Activated naive CD8-positive, alpha-beta T cell treated with anti-CD3 and anti-CD28 coated beads, Interleukin-2, amount 50 U/mL, for 24 hours (primary cell): Measurements from ENCODE around the gene CFAP65.

Experiments
- ATAC-seq: fragments of 150-1000 bp; cut with Tn5 transposase; one replicate; pipeline ENCODE4 v1.10.0; 2021
- DNase-seq: peaks from one replicate; pipeline ENCODE4 v3.0.0; 2021
- H3K27ac Mint-ChIP-seq: one replicate; pipeline ENCODE4 v1.8.0; 2021; ENCODE audit warnings: mild to moderate bottlenecking, mixed read lengths
- H3K27me3 Mint-ChIP-seq: one replicate; pipeline ENCODE4 v1.8.0; 2021; ENCODE audit warnings: mixed read lengths
- H3K36me3 Mint-ChIP-seq: one replicate; pipeline ENCODE4 v1.8.0; 2021; ENCODE audit warnings: low read depth, mixed read lengths
- H3K4me1 Mint-ChIP-seq: one replicate; pipeline ENCODE4 v1.8.0; 2021; ENCODE audit warnings: mixed read lengths
- H3K4me3 Mint-ChIP-seq: one replicate; pipeline ENCODE4 v1.8.0; 2021; ENCODE audit warnings: mild to moderate bottlenecking, moderate library complexity, mixed read lengths
- H3K9me3 Mint-ChIP-seq: one replicate; pipeline ENCODE4 v1.8.0; 2021; ENCODE audit warnings: mixed read lengths

CFAP65 gene

GRCh38 chr2:218954541-218955300 is 86.6 kb downstream of the CFAP65 start:
- H3K27ac Mint-ChIP-seq, result no peak overlapping the region
- no peaks in the 10 kb centered on the region for H3K36me3 Mint-ChIP-seq
- H3K4me1 Mint-ChIP-seq, result peaks cover 3% of the 10 kb centered on the region
- no peaks in the 10 kb centered on the region for H3K9me3 Mint-ChIP-seq
- DNase-seq, result no peak
- no peak overlapping the region for H3K4me3 Mint-ChIP-seq
- H3K27me3 Mint-ChIP-seq, result peaks cover 51% of the 10 kb centered on the region
- ATAC-seq, result no peak

GRCh38 chr2:218953366-218953954 is 87.9 kb downstream of the CFAP65 start:
- H3K9me3 Mint-ChIP-seq, result no peaks in the 10 kb centered on the region
- H3K27ac Mint-ChIP-seq, result no peak overlapping the region
- H3K36me3 Mint-ChIP-seq, result no peaks in the 10 kb centered on the region
- no peak for ATAC-seq
- no peak overlapping the region for H3K4me3 Mint-ChIP-seq
- H3K27me3 Mint-ChIP-seq, result peaks cover 48% of the 10 kb centered on the region
- no peak for DNase-seq
- no peaks in the 10 kb centered on the region for H3K4me1 Mint-ChIP-seq
